Activated naive CD4-positive, alpha-beta T cell treated with anti-CD3 and anti-CD28 coated beads for 36 hours (primary cell): ENCODE results near the gene PRSS38. TPM values are rescaled to one million over a fixed set of nuclear protein-coding genes. Genes with fewer than 3 reads are reported as not detected.

Experiments
- CTCF ChIA-PET: fragments of 350-600 bp; sonication (Branson Sonifier 250); formaldehyde crosslinking; loops from one replicate; lab custom pipeline; 2021; ENCODE audit warnings: antibody characterized with exemption; lab: Charles Lee
- DNase-seq: peaks from one replicate; pipeline ENCODE4 v3.0.0-alpha.2; 2020
- H3K27ac Mint-ChIP-seq: one replicate; pipeline ENCODE4 v1.8.0; 2021; ENCODE audit warnings: mild to moderate bottlenecking, mixed read lengths
- H3K27me3 Mint-ChIP-seq: one replicate; pipeline ENCODE4 v1.8.0; 2021; ENCODE audit warnings: low read depth, mixed read lengths
- H3K36me3 Mint-ChIP-seq: one replicate; pipeline ENCODE4 v1.8.0; 2021; ENCODE audit warnings: low read depth, mixed read lengths
- H3K4me1 Mint-ChIP-seq: one replicate; pipeline ENCODE4 v1.8.0; 2021; ENCODE audit warnings: low read depth, mixed read lengths
- H3K4me3 Mint-ChIP-seq: one replicate; pipeline ENCODE4 v1.8.0; 2021; ENCODE audit warnings: mild to moderate bottlenecking, moderate library complexity, mixed read lengths
- H3K9me3 Mint-ChIP-seq: one replicate; pipeline ENCODE4 v1.8.0; 2021; ENCODE audit warnings: mixed read lengths
- intact Hi-C: fragments of 100-400 bp; cut with micrococcal nuclease; formaldehyde crosslinking; loops from one replicate; pipeline ENCODE4 v1.15.1; 2023
- total RNA-seq, 2 experiments: library from RNA; stranded (reverse); gene quantifications; one replicate each; pipeline ENCODE4 v1.2.3, GENCODE V29; 2021

PRSS38 gene
- total RNA-seq, 2 experiments from 2014 or later, result not detected

- CTCF ChIA-PET, result no interaction called here
- Mint-ChIP-seq H3K4me1 (peaks cover 4% of the 10 kb centered on the region), H3K9me3 (peaks cover 6% of the 10 kb centered on the region)
Observed at GRCh38 chr1:227803933-227804332, 11.5 kb upstream of the PRSS38 start.

GRCh38 chr1:227805606-227806197 lies 9.8 kb upstream of the PRSS38 start:
- Mint-ChIP-seq H3K4me3 (no peak overlapping the region), H3K27me3 (peaks cover 2% of the 10 kb centered on the region), H3K36me3 (no peaks in the 10 kb centered on the region), H3K9me3 (peaks cover 9% of the 10 kb centered on the region), H3K4me1 (peaks cover 9% of the 10 kb centered on the region), H3K27ac (no peak overlapping the region)
- no peak for DNase-seq
- intact Hi-C loops, result loop anchor here (5.0 kb wide), 1 partner anchor 67 kb away; no protein-coding TSS in a partner anchor
- CTCF ChIA-PET, result no interaction called here

More at GRCh38 chr1:227803933-227804332, 11.5 kb upstream of the PRSS38 start:
- intact Hi-C loops, result no loop called here
- H3K36me3 Mint-ChIP-seq, result no peaks in the 10 kb centered on the region
- DNase-seq, result no peak
- peaks cover 2% of the 10 kb centered on the region for H3K27me3 Mint-ChIP-seq
- H3K27ac Mint-ChIP-seq, result no peak overlapping the region
- H3K4me3 Mint-ChIP-seq, result no peak overlapping the region

GRCh38 chr1:227808566-227808965 lies 6.9 kb upstream of the PRSS38 start:
- no peak overlapping the region for H3K4me3 Mint-ChIP-seq
- peaks cover 2% of the 10 kb centered on the region for H3K27me3 Mint-ChIP-seq
- H3K36me3 Mint-ChIP-seq, result peaks cover 1% of the 10 kb centered on the region
- H3K9me3 Mint-ChIP-seq, result peaks cover 19% of the 10 kb centered on the region
- CTCF ChIA-PET, result no interaction called here
- no peak for DNase-seq
- H3K27ac Mint-ChIP-seq, result no peak overlapping the region
- intact Hi-C loops, result loop anchor here (5.0 kb wide), 1 partner anchor 64 kb away; no protein-coding TSS in a partner anchor
- H3K4me1 Mint-ChIP-seq, result peaks cover 9% of the 10 kb centered on the region

GRCh38 chr1:227809026-227809425 lies 6.4 kb upstream of the PRSS38 start:
- peaks cover 2% of the 10 kb centered on the region for H3K27me3 Mint-ChIP-seq
- DNase-seq, result no peak
- H3K27ac Mint-ChIP-seq, result no peak overlapping the region
- no peak overlapping the region for H3K4me3 Mint-ChIP-seq
- peaks cover 22% of the 10 kb centered on the region for H3K9me3 Mint-ChIP-seq
- H3K36me3 Mint-ChIP-seq, result peaks cover 1% of the 10 kb centered on the region
- peaks cover 9% of the 10 kb centered on the region for H3K4me1 Mint-ChIP-seq
- CTCF ChIA-PET, result no interaction called here
- intact Hi-C loops, result loop anchor here (5.0 kb wide), 1 partner anchor 63 kb away; no protein-coding TSS in a partner anchor

GRCh38 chr1:227813962-227814361 lies 1.5 kb upstream of the PRSS38 start:
- Mint-ChIP-seq H3K27ac (no peak overlapping the region), H3K9me3 (peaks cover 24% of the 10 kb centered on the region), H3K36me3 (peaks cover 6% of the 10 kb centered on the region), H3K27me3 (no peaks in the 10 kb centered on the region), H3K4me3 (no peak overlapping the region), H3K4me1 (peaks cover 4% of the 10 kb centered on the region)
- intact Hi-C loops, result no loop called here
- no peak for DNase-seq
- CTCF ChIA-PET, result no interaction called here

- peaks cover 28% of the 10 kb centered on the region for H3K9me3 Mint-ChIP-seq
- H3K36me3 Mint-ChIP-seq, result peaks cover 6% of the 10 kb centered on the region
- H3K4me3 Mint-ChIP-seq, result no peak overlapping the region
- CTCF ChIA-PET, result no interaction called here
- no peak overlapping the region for H3K27ac Mint-ChIP-seq
- no peaks in the 10 kb centered on the region for H3K27me3 Mint-ChIP-seq
- no peak for DNase-seq
- H3K4me1 Mint-ChIP-seq, result no peaks in the 10 kb centered on the region
- intact Hi-C loops, result no loop called here
Observed at GRCh38 chr1:227816750-227817446, 1.4 kb downstream of the PRSS38 start.

- H3K27me3 Mint-ChIP-seq, result peaks cover 2% of the 10 kb centered on the region
- H3K9me3 Mint-ChIP-seq, result peaks cover 14% of the 10 kb centered on the region
- intact Hi-C loops, result no loop called here
- CTCF ChIA-PET, result no interaction called here
- DNase-seq, result no peak
- no peaks in the 10 kb centered on the region for H3K36me3 Mint-ChIP-seq
- H3K4me3 Mint-ChIP-seq, result no peak overlapping the region
- H3K27ac Mint-ChIP-seq, result no peak overlapping the region
- H3K4me1 Mint-ChIP-seq, result peaks cover 8% of the 10 kb centered on the region
Observed at GRCh38 chr1:227823537-227823936, 8.1 kb downstream of the PRSS38 start.

- no peak overlapping the region for H3K4me3 Mint-ChIP-seq
- CTCF ChIA-PET, result no interaction called here
- peaks cover 18% of the 10 kb centered on the region for H3K9me3 Mint-ChIP-seq
- peaks cover 8% of the 10 kb centered on the region for H3K4me1 Mint-ChIP-seq
- intact Hi-C loops, result no loop called here
- DNase-seq, result no peak
- H3K27me3 Mint-ChIP-seq, result peaks cover 2% of the 10 kb centered on the region
- H3K36me3 Mint-ChIP-seq, result peaks cover 2% of the 10 kb centered on the region
- H3K27ac Mint-ChIP-seq, result no peak overlapping the region
Observed at GRCh38 chr1:227824204-227824603, 8.7 kb downstream of the PRSS38 start.

- Mint-ChIP-seq H3K27ac (no peak overlapping the region), H3K4me3 (no peak overlapping the region)
Observed at GRCh38 chr1:227828786-227829185, 13.3 kb downstream of the PRSS38 start.

GRCh38 chr1:227838181-227838580 lies 22.7 kb downstream of the PRSS38 start:
- H3K36me3 Mint-ChIP-seq, result no peaks in the 10 kb centered on the region
- no peak for DNase-seq
- H3K4me3 Mint-ChIP-seq, result no peak overlapping the region
- no peak overlapping the region for H3K27ac Mint-ChIP-seq
- intact Hi-C loops, result no loop called here
- CTCF ChIA-PET, result no interaction called here
- no peaks in the 10 kb centered on the region for H3K9me3 Mint-ChIP-seq
- no peaks in the 10 kb centered on the region for H3K27me3 Mint-ChIP-seq
- no peaks in the 10 kb centered on the region for H3K4me1 Mint-ChIP-seq

More at GRCh38 chr1:227828786-227829185, 13.3 kb downstream of the PRSS38 start:
- intact Hi-C loops, result no loop called here
- Mint-ChIP-seq H3K9me3 (peaks cover 11% of the 10 kb centered on the region), H3K36me3 (peaks cover 3% of the 10 kb centered on the region), H3K27me3 (peaks cover 2% of the 10 kb centered on the region), H3K4me1 (peaks cover 8% of the 10 kb centered on the region)
- DNase-seq, result no peak
- CTCF ChIA-PET, result no interaction called here

- Mint-ChIP-seq H3K36me3 (no peaks in the 10 kb centered on the region), H3K9me3 (no peaks in the 10 kb centered on the region), H3K4me1 (no peaks in the 10 kb centered on the region), H3K27me3 (no peaks in the 10 kb centered on the region), H3K4me3 (no peak overlapping the region), H3K27ac (no peak overlapping the region)
- intact Hi-C loops, result no loop called here
- DNase-seq, result no peak
- CTCF ChIA-PET, result no interaction called here
Observed at GRCh38 chr1:227841096-227841495, 25.6 kb downstream of the PRSS38 start.

- CTCF ChIA-PET, result no interaction called here
- no peak overlapping the region for H3K4me3 Mint-ChIP-seq
- no peaks in the 10 kb centered on the region for H3K36me3 Mint-ChIP-seq
- H3K27me3 Mint-ChIP-seq, result no peaks in the 10 kb centered on the region
- DNase-seq, result no peak
- no peaks in the 10 kb centered on the region for H3K4me1 Mint-ChIP-seq
- peaks cover 5% of the 10 kb centered on the region for H3K9me3 Mint-ChIP-seq
- intact Hi-C loops, result no loop called here
- H3K27ac Mint-ChIP-seq, result no peak overlapping the region
Observed at GRCh38 chr1:227844320-227845146, 29.1 kb downstream of the PRSS38 start.
